ENCODE data around the gene CAPZB.

CAPZB gene

GRCh38 chr1:19363536-19364152 lies 121.7 kb downstream of the CAPZB start:
- no peak for DNase-seq

- no peak for DNase-seq
Measured at GRCh38 chr1:19361611-19362147, 123.7 kb downstream of the CAPZB start.

- DNase-seq: no peak
Measured at GRCh38 chr1:19360843-19361610, 124.3 kb downstream of the CAPZB start.

GRCh38 chr1:19360432-19360831 lies 124.9 kb downstream of the CAPZB start:
- no peak for DNase-seq

GRCh38 chr1:19360016-19360415 lies 125.3 kb downstream of the CAPZB start:
- no peak for DNase-seq

- DNase-seq: no peak
Measured at GRCh38 chr1:19359357-19359756, 126.0 kb downstream of the CAPZB start.

- no peak for DNase-seq
Measured at GRCh38 chr1:19358710-19359109, 126.6 kb downstream of the CAPZB start.

- DNase-seq: no peak
Measured at GRCh38 chr1:19357299-19357986, 127.9 kb downstream of the CAPZB start.

GRCh38 chr1:19356266-19356665 lies 129.1 kb downstream of the CAPZB start:
- DNase-seq: no peak

- DNase-seq: no peak
Measured at GRCh38 chr1:19354531-19354981, 130.8 kb downstream of the CAPZB start.

GRCh38 chr1:19353596-19353995 lies 131.7 kb downstream of the CAPZB start:
- no peak for DNase-seq

GRCh38 chr1:19352839-19353238 lies 132.5 kb downstream of the CAPZB start:
- DNase-seq: no peak

- DNase-seq: no peak
Measured at GRCh38 chr1:19351873-19352272, 133.5 kb downstream of the CAPZB start.

GRCh38 chr1:19350566-19350965 lies 134.8 kb downstream of the CAPZB start:
- no peak for DNase-seq

- DNase-seq: no peak
Measured at GRCh38 chr1:19349999-19350398, 135.3 kb downstream of the CAPZB start.

- no peak for DNase-seq
Measured at GRCh38 chr1:19348441-19349198, 136.7 kb downstream of the CAPZB start.

GRCh38 chr1:19347533-19348172 lies 137.7 kb downstream of the CAPZB start:
- DNase-seq: no peak

- no peak for DNase-seq
Measured at GRCh38 chr1:19346026-19346425, 139.3 kb downstream of the CAPZB start.

GRCh38 chr1:19345391-19345790 lies 139.9 kb downstream of the CAPZB start:
- DNase-seq: no peak

- no peak for DNase-seq
Measured at GRCh38 chr1:19344831-19345230, 140.5 kb downstream of the CAPZB start.

GRCh38 chr1:19344372-19344810 lies 140.9 kb downstream of the CAPZB start:
- peak; percentile 75 for DNase-seq
